Liver (tissue), 9 donors: ENCODE data around the gene XPO5. TPM values are rescaled to one million over a fixed set of nuclear protein-coding genes. Genes with fewer than 3 reads are reported as not detected.

Experiments used
- DNase-seq: peaks from one replicate; pipeline ENCODE4 v3.0.0-alpha.2; 2017; ENCODE audit warnings: low spot score
- H3K27ac ChIP-seq, 2 donors: one replicate each; pipeline ENCODE4 v1.7.0; 2013; ENCODE audit warnings: inconsistent platforms in 2 of 2, low read length in 2 of 2, control low read depth in 1 of 2, low read depth in 1 of 2, mild to moderate bottlenecking in 1 of 2
- H3K27me3 ChIP-seq, 4 donors: one replicate each; pipeline versions ENCODE4 v1.6.1 to v1.7.0; 2013; ENCODE audit warnings: low read length in 3 of 4, inconsistent platforms in 1 of 4, mild to moderate bottlenecking in 1 of 4, moderate library complexity in 1 of 4; ENCODE audit not compliant: control insufficient read depth in 4 of 4, insufficient read depth in 4 of 4
- H3K36me3 ChIP-seq, 4 donors: one replicate each; pipeline versions ENCODE4 v1.6.1 to v1.7.0; 2013; ENCODE audit warnings: low read length in 3 of 4, mild to moderate bottlenecking in 3 of 4, low read depth in 1 of 4, moderate library complexity in 1 of 4; ENCODE audit not compliant: control insufficient read depth in 4 of 4, insufficient read depth in 3 of 4
- H3K4me1 ChIP-seq, 4 donors: one replicate each; pipeline versions ENCODE4 v1.6.1 to v1.7.0; 2013; ENCODE audit warnings: low read length in 3 of 4, mild to moderate bottlenecking in 3 of 4, moderate library complexity in 1 of 4; ENCODE audit not compliant: control insufficient read depth in 4 of 4, insufficient read depth in 4 of 4
- H3K4me3 ChIP-seq, 3 donors: one replicate each; pipeline versions ENCODE4 v1.6.1 to v1.7.0; 2013; ENCODE audit warnings: low read length in 3 of 3, control low read depth in 1 of 3, low read depth in 1 of 3, mild to moderate bottlenecking in 1 of 3
- H3K9ac ChIP-seq, 2 donors: one replicate each; pipeline ENCODE4 v1.7.0; 2013; ENCODE audit warnings: low read length in 2 of 2, mild to moderate bottlenecking in 2 of 2, moderate library complexity in 2 of 2, control low read depth in 1 of 2, low read depth in 1 of 2
- H3K9me3 ChIP-seq, 4 donors: one replicate each; pipeline versions ENCODE4 v1.6.1 to v1.7.0; 2013; ENCODE audit warnings: low read length in 3 of 4; ENCODE audit not compliant: control insufficient read depth in 4 of 4
- EGR1 ChIP-seq, 2 donors: IDR thresholded peaks; 2 replicates each; pipeline ENCODE4 v1.6.1; 2016 to 2018; ENCODE audit warnings: antibody characterized with exemption in 2 of 2, low read depth in 2 of 2
- FOXA1 ChIP-seq: IDR thresholded peaks from 2 replicates; pipeline ENCODE4 v1.6.1; 2016; ENCODE audit warnings: antibody characterized with exemption
- FOXA2 ChIP-seq: IDR thresholded peaks from 2 replicates; pipeline ENCODE4 v1.6.1; 2016; ENCODE audit warnings: antibody characterized with exemption
- HNF4A ChIP-seq, 2 donors: conservative IDR thresholded peaks; 2 replicates each; pipeline ENCODE4 v1.6.1; 2016; ENCODE audit warnings: antibody characterized with exemption in 2 of 2, mild to moderate bottlenecking in 2 of 2
- HNF4G ChIP-seq: IDR thresholded peaks from 2 replicates; pipeline ENCODE4 v1.6.1; 2016; ENCODE audit warnings: antibody characterized with exemption
- JUND ChIP-seq, 2 donors: IDR thresholded peaks; 2 replicates each; pipeline ENCODE4 v1.6.1; 2016; ENCODE audit warnings: antibody characterized with exemption in 2 of 2
- NR2F2 ChIP-seq: IDR thresholded peaks from 2 replicates; pipeline ENCODE4 v1.6.1; 2016; ENCODE audit warnings: antibody characterized with exemption
- RXRA ChIP-seq, 2 donors: IDR thresholded peaks; 2 replicates each; pipeline ENCODE4 v1.6.1; 2017 to 2018; ENCODE audit warnings: antibody characterized with exemption in 2 of 2, mild to moderate bottlenecking in 1 of 2
- SP1 ChIP-seq: IDR thresholded peaks from 2 replicates; pipeline ENCODE4 v1.6.1; 2018; ENCODE audit warnings: antibody characterized with exemption, mild to moderate bottlenecking
- TAF1 ChIP-seq: conservative IDR thresholded peaks from 2 replicates; pipeline ENCODE4 v1.6.1; 2016; ENCODE audit warnings: antibody characterized with exemption, mild to moderate bottlenecking
- YY1 ChIP-seq: IDR thresholded peaks from 2 replicates; pipeline ENCODE4 v1.6.1; 2016; ENCODE audit warnings: antibody characterized with exemption, mild to moderate bottlenecking
- WGBS: extraction: QIAGEN DNeasy Blood & Tissue Kit; methylation state at CpG from one replicate; pipeline ENCODE4 v1.1.7; 2013; 5-methylcytosine and 5-hydroxymethylcytosine counted together
- polyA plus RNA-seq, 2 donors: library from polyadenylated mRNA; stranded (reverse) in 1 of 2; unstranded in 1 of 2; fragments of 200-250 nt in 1 of 2; fragments of >200 nt in 1 of 2; fragmentation: Nextera tagmentation in 1 of 2; extraction: Ambion mirVana in 1 of 2; gene quantifications; one replicate each; pipeline versions ENCODE4 v1.2.1 to v1.2.3, GENCODE V29; 2013 to 2015
- total RNA-seq, 2 donors: library from RNA; depleted of rRNA; stranded (reverse); fragments of >200 nt; gene quantifications; one replicate each; pipeline ENCODE4 v1.2.3, GENCODE V29; 2014
- TF ChIP-seq, protein P1 (sequence below): IDR thresholded peaks from 2 replicates; pipeline ENCODE4 v1.6.1; 2016; ENCODE audit warnings: antibody characterized with exemption
- TF ChIP-seq, protein P2 (sequence below): IDR thresholded peaks from 2 replicates; pipeline ENCODE4 v1.6.1; 2016; ENCODE audit warnings: antibody characterized with exemption
- TF ChIP-seq, protein P3 (sequence below): IDR thresholded peaks from 2 replicates; pipeline ENCODE4 v1.6.1; 2016; ENCODE audit warnings: antibody characterized with exemption
- TF ChIP-seq, protein P4 (sequence below): IDR thresholded peaks from 2 replicates; pipeline ENCODE4 v1.6.1; 2016; ENCODE audit warnings: antibody characterized with exemption, mild to moderate bottlenecking
- TF ChIP-seq, protein P5 (sequence below): fragments of 150-350 bp; IDR thresholded peaks from 2 replicates; pipeline ENCODE4 v1.5.1; 2017; ENCODE audit warnings: improper control_type of control experiment, low read depth, low read length; ENCODE audit not compliant: missing input control
- donor health status: healthy.
- donor health status: healthy.
- donor health status: healthy.
- donor health status: healthy.
- donor health status: healthy.

Gene XPO5
- total and polyA plus RNA-seq, 4 donors, result 6.1 to 15.8 (median 9.8) TPM

DNA sequence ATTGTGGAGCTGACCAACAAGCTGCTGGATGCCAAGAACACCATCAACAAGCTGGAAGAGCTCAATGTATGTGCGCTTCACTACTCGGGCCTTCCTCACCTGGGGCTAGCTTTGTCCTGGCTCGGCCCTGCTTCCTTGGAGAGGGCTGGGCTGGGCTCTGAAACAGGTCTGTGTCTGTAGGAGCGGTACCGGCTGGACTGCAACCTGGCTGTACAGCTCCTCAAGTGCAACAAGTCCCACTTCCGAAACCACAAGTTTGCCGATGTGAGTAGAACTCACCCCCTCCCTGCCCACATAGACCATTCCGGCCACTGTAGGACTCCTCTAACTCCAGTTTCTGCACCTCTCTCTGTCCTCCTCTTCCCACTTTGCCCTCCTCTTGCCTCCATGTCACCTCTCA is 72.4 kb downstream of the XPO5 start:
- H3K9me3 ChIP-seq, result no peaks in the 10 kb centered on the region
- TF ChIP-seq JUND (IDR thresholded peaks at IDR 0.05), result no peak
- TF ChIP-seq, protein P1, sequence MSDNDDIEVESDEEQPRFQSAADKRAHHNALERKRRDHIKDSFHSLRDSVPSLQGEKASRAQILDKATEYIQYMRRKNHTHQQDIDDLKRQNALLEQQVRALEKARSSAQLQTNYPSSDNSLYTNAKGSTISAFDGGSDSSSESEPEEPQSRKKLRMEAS, result no peak
- TF ChIP-seq SP1, result no peak
- no peak for TF ChIP-seq HNF4A (conservative IDR thresholded peaks at IDR 0.05)
- TF ChIP-seq, protein P2, sequence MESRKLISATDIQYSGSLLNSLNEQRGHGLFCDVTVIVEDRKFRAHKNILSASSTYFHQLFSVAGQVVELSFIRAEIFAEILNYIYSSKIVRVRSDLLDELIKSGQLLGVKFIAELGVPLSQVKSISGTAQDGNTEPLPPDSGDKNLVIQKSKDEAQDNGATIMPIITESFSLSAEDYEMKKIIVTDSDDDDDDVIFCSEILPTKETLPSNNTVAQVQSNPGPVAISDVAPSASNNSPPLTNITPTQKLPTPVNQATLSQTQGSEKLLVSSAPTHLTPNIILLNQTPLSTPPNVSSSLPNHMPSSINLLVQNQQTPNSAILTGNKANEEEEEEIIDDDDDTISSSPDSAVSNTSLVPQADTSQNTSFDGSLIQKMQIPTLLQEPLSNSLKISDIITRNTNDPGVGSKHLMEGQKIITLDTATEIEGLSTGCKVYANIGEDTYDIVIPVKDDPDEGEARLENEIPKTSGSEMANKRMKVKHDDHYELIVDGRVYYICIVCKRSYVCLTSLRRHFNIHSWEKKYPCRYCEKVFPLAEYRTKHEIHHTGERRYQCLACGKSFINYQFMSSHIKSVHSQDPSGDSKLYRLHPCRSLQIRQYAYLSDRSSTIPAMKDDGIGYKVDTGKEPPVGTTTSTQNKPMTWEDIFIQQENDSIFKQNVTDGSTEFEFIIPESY, result no peak
- no peak for TF ChIP-seq EGR1 (IDR thresholded peaks at IDR 0.05; ENCODE audit: low read depth in 2 of 2)
- no peak for TF ChIP-seq TAF1
- no peak for TF ChIP-seq FOXA1
- no peak for TF ChIP-seq NR2F2
- TF ChIP-seq, protein P3, sequence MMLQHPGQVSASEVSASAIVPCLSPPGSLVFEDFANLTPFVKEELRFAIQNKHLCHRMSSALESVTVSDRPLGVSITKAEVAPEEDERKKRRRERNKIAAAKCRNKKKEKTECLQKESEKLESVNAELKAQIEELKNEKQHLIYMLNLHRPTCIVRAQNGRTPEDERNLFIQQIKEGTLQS, result no peak
- TF ChIP-seq FOXA2, result no peak
- TF ChIP-seq RXRA (IDR thresholded peaks at IDR 0.05), result no peak
- TF ChIP-seq HNF4G, result no peak
- TF ChIP-seq, protein P4, sequence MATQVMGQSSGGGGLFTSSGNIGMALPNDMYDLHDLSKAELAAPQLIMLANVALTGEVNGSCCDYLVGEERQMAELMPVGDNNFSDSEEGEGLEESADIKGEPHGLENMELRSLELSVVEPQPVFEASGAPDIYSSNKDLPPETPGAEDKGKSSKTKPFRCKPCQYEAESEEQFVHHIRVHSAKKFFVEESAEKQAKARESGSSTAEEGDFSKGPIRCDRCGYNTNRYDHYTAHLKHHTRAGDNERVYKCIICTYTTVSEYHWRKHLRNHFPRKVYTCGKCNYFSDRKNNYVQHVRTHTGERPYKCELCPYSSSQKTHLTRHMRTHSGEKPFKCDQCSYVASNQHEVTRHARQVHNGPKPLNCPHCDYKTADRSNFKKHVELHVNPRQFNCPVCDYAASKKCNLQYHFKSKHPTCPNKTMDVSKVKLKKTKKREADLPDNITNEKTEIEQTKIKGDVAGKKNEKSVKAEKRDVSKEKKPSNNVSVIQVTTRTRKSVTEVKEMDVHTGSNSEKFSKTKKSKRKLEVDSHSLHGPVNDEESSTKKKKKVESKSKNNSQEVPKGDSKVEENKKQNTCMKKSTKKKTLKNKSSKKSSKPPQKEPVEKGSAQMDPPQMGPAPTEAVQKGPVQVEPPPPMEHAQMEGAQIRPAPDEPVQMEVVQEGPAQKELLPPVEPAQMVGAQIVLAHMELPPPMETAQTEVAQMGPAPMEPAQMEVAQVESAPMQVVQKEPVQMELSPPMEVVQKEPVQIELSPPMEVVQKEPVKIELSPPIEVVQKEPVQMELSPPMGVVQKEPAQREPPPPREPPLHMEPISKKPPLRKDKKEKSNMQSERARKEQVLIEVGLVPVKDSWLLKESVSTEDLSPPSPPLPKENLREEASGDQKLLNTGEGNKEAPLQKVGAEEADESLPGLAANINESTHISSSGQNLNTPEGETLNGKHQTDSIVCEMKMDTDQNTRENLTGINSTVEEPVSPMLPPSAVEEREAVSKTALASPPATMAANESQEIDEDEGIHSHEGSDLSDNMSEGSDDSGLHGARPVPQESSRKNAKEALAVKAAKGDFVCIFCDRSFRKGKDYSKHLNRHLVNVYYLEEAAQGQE, result no peak
- TF ChIP-seq YY1, result no peak
- DNase-seq, result no peak
- 92% methylated on average over 8 of the region's 8 CpGs for WGBS
- peaks cover 0 to 3% (median 0%) of the 10 kb centered on the region in 4 donors for H3K27me3 ChIP-seq
- no peak overlapping the region for H3K27ac ChIP-seq
- no peak overlapping the region for H3K4me3 ChIP-seq
- peaks cover 5 to 18% (median 16%) of the 10 kb centered on the region in 4 donors for H3K4me1 ChIP-seq
- peaks cover 7 to 58% (median 31%) of the 10 kb centered on the region in 4 donors for H3K36me3 ChIP-seq
- H3K9ac ChIP-seq, result no peak overlapping the region

DNA sequence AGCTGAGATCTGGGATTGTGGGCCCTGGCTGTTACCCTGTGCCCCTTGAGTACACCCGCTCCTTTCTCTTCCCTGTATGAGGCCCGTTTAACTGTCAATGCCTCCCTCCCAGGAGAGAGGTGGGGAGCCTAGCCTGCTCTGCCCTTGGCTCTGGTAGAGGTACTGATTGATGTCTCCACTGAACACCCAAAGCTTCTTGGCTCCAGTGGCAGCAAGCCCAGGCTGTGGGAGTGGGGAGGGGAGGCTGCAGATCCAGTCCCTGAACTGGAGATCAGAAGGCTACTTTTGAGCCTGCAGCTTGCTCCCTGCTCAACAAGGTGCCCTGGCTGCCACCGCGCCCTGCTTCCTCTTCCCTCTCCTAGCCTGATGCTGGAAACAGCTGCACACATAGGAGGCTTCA is 73.2 kb downstream of the XPO5 start:
- Histone ChIP-seq H3K4me3 (no peak overlapping the region), H3K27ac (no peak overlapping the region), H3K36me3 (peaks cover 7 to 59% (median 31%) of the 10 kb centered on the region in 4 donors), H3K27me3 (no peaks in the 10 kb centered on the region), H3K9me3 (no peaks in the 10 kb centered on the region), H3K9ac (no peak overlapping the region), H3K4me1 (peaks cover 5 to 22% (median 17%) of the 10 kb centered on the region in 4 donors)
- no peak for TF ChIP-seq NR2F2
- TF ChIP-seq, protein P5, sequence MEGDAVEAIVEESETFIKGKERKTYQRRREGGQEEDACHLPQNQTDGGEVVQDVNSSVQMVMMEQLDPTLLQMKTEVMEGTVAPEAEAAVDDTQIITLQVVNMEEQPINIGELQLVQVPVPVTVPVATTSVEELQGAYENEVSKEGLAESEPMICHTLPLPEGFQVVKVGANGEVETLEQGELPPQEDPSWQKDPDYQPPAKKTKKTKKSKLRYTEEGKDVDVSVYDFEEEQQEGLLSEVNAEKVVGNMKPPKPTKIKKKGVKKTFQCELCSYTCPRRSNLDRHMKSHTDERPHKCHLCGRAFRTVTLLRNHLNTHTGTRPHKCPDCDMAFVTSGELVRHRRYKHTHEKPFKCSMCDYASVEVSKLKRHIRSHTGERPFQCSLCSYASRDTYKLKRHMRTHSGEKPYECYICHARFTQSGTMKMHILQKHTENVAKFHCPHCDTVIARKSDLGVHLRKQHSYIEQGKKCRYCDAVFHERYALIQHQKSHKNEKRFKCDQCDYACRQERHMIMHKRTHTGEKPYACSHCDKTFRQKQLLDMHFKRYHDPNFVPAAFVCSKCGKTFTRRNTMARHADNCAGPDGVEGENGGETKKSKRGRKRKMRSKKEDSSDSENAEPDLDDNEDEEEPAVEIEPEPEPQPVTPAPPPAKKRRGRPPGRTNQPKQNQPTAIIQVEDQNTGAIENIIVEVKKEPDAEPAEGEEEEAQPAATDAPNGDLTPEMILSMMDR, result no peak
- no peak for TF ChIP-seq JUND (IDR thresholded peaks at IDR 0.05)
- no peak for TF ChIP-seq RXRA (IDR thresholded peaks at IDR 0.05)
- TF ChIP-seq, protein P2, result no peak
- TF ChIP-seq TAF1, result no peak
- no peak for DNase-seq
- 95% methylated on average over 4 of the region's 4 CpGs for WGBS
